RWPE2 (cell line): ENCODE results near the gene DCLK2.

Source experiments
- ATAC-seq: fragments of 200-7000 bp; cut with Tn5 transposase; 3 replicates; pipeline ENCODE4 v1.9.1; 2021; ENCODE audit warnings: low read depth
- DNase-seq: peaks from one replicate; pipeline ENCODE4 v3.0.0-alpha.2; 2020; ENCODE audit warnings: low spot score
- H3K27ac ChIP-seq: fragments of 450-650 bp; 2 replicates; pipeline ENCODE4 v1.5.1; 2017; ENCODE audit warnings: mild to moderate bottlenecking; ENCODE audit not compliant: poor library complexity, severe bottlenecking
- H3K27me3 ChIP-seq: fragments of 250-450 bp; sonication (Bioruptor Pico); 2 replicates; pipeline ENCODE4 v1.5.1; 2021; ENCODE audit warnings: mild to moderate bottlenecking, moderate library complexity; ENCODE audit not compliant: insufficient read depth, poor library complexity, severe bottlenecking
- H3K36me3 ChIP-seq: fragments of 250-450 bp; sonication (Bioruptor Pico); 2 replicates; pipeline ENCODE4 v1.5.1; 2020; ENCODE audit warnings: low read depth, mild to moderate bottlenecking, moderate library complexity
- H3K4me1 ChIP-seq: fragments of 250-450 bp; sonication (Bioruptor Pico); 2 replicates; pipeline ENCODE4 v1.5.1; 2021; ENCODE audit warnings: mild to moderate bottlenecking, moderate library complexity; ENCODE audit not compliant: insufficient read depth, poor library complexity, severe bottlenecking
- H3K4me3 ChIP-seq: fragments of 250-450 bp; sonication (Bioruptor Pico); 2 replicates; pipeline ENCODE4 v1.5.1; 2021; ENCODE audit warnings: mild to moderate bottlenecking, moderate library complexity; ENCODE audit not compliant: severe bottlenecking
- H3K9me3 ChIP-seq: fragments of 250-450 bp; sonication (Bioruptor Pico); 2 replicates; pipeline ENCODE4 v1.5.1; 2021; ENCODE audit warnings: mild to moderate bottlenecking, moderate library complexity; ENCODE audit not compliant: severe bottlenecking
- TF ChIP-seq, protein P1 (sequence below): fragments of 450-650 bp; IDR thresholded peaks from one replicate; pipeline ENCODE4 v1.5.1; 2017; ENCODE audit warnings: mild to moderate bottlenecking, moderate library complexity; ENCODE audit not compliant: poor library complexity, severe bottlenecking

DCLK2 gene

DNA sequence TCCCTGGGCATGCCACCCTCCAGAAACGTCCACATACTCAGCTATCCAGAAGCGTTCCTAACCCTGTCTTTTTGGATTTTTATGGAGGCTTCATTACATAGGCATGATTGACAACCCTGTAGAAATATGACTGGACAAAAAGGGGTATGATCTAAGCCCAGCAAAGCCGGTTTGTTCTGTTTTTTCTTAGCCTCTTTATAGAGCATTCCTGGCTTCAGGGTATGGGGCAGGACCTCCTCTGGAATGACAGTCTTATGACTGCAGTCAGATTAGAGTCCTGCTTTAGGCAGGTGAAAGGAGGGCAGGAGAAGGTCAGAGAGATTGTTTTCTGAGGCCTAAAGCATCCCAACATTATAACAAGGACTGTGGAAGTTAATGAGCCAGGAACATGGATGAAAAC is 137.4 kb downstream of the DCLK2 start:
- TF ChIP-seq, protein P1, sequence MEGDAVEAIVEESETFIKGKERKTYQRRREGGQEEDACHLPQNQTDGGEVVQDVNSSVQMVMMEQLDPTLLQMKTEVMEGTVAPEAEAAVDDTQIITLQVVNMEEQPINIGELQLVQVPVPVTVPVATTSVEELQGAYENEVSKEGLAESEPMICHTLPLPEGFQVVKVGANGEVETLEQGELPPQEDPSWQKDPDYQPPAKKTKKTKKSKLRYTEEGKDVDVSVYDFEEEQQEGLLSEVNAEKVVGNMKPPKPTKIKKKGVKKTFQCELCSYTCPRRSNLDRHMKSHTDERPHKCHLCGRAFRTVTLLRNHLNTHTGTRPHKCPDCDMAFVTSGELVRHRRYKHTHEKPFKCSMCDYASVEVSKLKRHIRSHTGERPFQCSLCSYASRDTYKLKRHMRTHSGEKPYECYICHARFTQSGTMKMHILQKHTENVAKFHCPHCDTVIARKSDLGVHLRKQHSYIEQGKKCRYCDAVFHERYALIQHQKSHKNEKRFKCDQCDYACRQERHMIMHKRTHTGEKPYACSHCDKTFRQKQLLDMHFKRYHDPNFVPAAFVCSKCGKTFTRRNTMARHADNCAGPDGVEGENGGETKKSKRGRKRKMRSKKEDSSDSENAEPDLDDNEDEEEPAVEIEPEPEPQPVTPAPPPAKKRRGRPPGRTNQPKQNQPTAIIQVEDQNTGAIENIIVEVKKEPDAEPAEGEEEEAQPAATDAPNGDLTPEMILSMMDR: no peak
- no peaks in the 10 kb centered on the region for H3K9me3 ChIP-seq
- no peaks in the 10 kb centered on the region for H3K36me3 ChIP-seq
- no peaks in the 10 kb centered on the region for H3K4me1 ChIP-seq
- no peaks in the 10 kb centered on the region for H3K27me3 ChIP-seq
- ATAC-seq (no peak), DNase-seq (no peak)
- H3K4me3 ChIP-seq: no peak overlapping the region
- no peak overlapping the region for H3K27ac ChIP-seq

DNA sequence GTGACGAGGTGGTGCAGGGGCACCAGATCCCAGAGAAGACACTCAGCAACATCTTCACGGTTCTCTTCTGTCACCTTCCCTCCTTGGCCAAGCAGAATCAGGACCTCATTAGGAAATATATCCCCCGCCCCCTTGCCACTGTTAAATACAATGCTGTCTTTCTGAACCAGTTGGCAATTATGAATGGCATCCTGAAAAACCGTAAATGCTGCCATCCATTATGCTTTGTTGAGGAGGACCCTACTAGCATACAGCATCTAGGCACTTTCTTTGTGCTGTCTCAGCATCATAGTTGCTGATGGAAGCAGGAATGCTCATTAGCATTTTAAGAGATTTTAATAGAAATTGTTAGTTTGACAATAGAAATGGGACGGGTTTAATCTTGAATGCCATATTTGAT is 138.5 kb downstream of the DCLK2 start:
- H3K9me3 ChIP-seq: no peaks in the 10 kb centered on the region
- no peaks in the 10 kb centered on the region for H3K4me1 ChIP-seq
- H3K4me3 ChIP-seq: no peak overlapping the region
- H3K27me3 ChIP-seq: no peaks in the 10 kb centered on the region
- TF ChIP-seq, protein P1: no peak
- DNase-seq: no peak
- no peak overlapping the region for H3K27ac ChIP-seq
- H3K36me3 ChIP-seq: no peaks in the 10 kb centered on the region
- no peak for ATAC-seq

DNA sequence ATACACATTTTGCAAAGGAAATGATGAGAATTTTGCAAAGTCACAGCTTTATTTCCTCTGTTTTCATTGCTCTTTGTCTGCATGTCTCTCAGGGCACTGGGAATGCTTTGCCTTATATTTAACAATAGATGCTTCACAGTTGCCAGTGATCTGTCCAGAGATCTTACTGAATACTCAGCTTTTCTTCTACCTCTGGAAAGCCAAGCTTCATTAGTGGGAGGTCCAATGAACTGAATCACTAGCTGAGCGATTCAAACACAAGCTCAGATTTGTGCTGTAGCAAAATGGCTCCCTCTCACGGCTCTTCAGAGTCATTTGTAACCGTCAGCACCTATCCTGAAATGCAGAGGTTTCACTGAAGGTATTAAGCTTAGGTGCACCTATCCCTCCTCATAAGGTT is 138.9 kb downstream of the DCLK2 start:
- Histone ChIP-seq H3K36me3 (no peaks in the 10 kb centered on the region), H3K4me3 (no peak overlapping the region), H3K4me1 (no peaks in the 10 kb centered on the region), H3K27me3 (no peaks in the 10 kb centered on the region), H3K9me3 (no peaks in the 10 kb centered on the region), H3K27ac (no peak overlapping the region)
- TF ChIP-seq, protein P1: peak; percentile 59
- DNase-seq (no peak), ATAC-seq (peak; percentile 79)

DNA sequence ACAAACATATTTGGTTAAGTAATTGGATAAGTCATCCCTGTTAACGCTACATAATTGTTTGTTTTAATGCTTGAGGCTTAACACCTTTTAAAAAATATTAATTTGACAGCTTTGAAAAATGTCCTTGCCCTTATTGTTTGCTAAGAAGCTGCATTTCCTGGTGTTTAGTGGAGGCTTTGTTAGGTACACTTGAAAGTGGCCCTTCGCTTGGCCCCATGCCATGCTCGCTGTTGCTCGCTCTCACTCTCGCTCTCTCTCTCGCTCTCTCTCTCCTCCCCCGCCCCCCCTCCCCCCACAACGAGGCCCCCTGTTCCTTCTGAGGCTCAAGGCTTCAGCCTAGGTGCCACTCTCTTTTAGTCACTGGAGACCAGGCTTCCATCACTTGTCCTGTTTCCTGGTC is 139.6 kb downstream of the DCLK2 start:
- Histone ChIP-seq H3K27me3 (no peaks in the 10 kb centered on the region), H3K4me1 (no peaks in the 10 kb centered on the region), H3K4me3 (no peak overlapping the region), H3K27ac (no peak overlapping the region), H3K9me3 (no peaks in the 10 kb centered on the region), H3K36me3 (no peaks in the 10 kb centered on the region)
- TF ChIP-seq, protein P1: no peak
- DNase-seq (no peak), ATAC-seq (no peak)

DNA sequence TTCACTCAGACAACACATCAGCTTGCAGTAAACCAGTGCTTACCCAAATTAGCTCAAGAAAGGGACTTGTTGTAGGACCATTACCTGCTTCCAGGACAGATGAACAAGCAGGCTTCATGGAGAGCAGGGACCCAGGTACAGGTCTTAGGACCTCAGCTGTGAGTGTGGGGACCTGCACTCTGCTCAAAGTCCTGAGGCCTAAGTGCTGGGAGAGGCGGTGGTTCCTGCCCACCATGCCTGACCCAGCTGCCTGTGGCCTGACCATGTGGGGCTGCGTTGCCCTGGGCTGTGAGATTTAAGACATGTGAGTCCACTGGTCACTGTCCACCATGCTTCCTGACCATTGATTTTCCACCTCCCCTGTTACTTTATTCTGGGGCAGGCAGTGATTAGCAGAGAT is 140.2 kb downstream of the DCLK2 start:
- TF ChIP-seq, protein P1: no peak
- H3K27ac ChIP-seq: no peak overlapping the region
- no peaks in the 10 kb centered on the region for H3K27me3 ChIP-seq
- no peak for DNase-seq
- H3K4me1 ChIP-seq: no peaks in the 10 kb centered on the region
- no peaks in the 10 kb centered on the region for H3K36me3 ChIP-seq
- no peak for ATAC-seq
- H3K4me3 ChIP-seq: no peak overlapping the region
- H3K9me3 ChIP-seq: no peaks in the 10 kb centered on the region
